Effector memory CD4-positive, alpha-beta T cell (primary cell): ENCODE data around the gene GCKR.

Experiments
- DNase-seq, 3 donors: peaks; one replicate each; pipeline ENCODE4 v3.0.0-alpha.2; 2020
- H3K27ac ChIP-seq: 2 replicates; pipeline ENCODE4 v1.7.0; 2013; ENCODE audit warnings: mild to moderate bottlenecking, low read length, moderate library complexity; ENCODE audit not compliant: insufficient read depth, poor library complexity, severe bottlenecking
- H3K27me3 ChIP-seq: replicated peaks from 2 replicates; pipeline ENCODE4 v1.7.0; 2013; ENCODE audit warnings: mild to moderate bottlenecking, low read length; ENCODE audit not compliant: insufficient read depth, control insufficient read depth, poor library complexity, severe bottlenecking
- H3K36me3 ChIP-seq: 2 replicates; pipeline ENCODE4 v1.7.0; 2013; ENCODE audit warnings: mild to moderate bottlenecking, low read length, moderate library complexity; ENCODE audit not compliant: control insufficient read depth, insufficient read depth
- H3K4me1 ChIP-seq: 2 replicates; pipeline ENCODE4 v1.7.0; 2013; ENCODE audit warnings: low read length, mild to moderate bottlenecking; ENCODE audit not compliant: control insufficient read depth, insufficient read depth, poor library complexity, severe bottlenecking
- H3K4me3 ChIP-seq: 2 replicates; pipeline ENCODE4 v1.7.0; 2013; ENCODE audit warnings: low read length, low read depth, mild to moderate bottlenecking; ENCODE audit not compliant: insufficient read depth, poor library complexity, severe bottlenecking
- H3K9me3 ChIP-seq: 2 replicates; pipeline ENCODE4 v1.7.0; 2013; ENCODE audit warnings: mild to moderate bottlenecking, low read length, moderate library complexity; ENCODE audit not compliant: control insufficient read depth

GCKR gene

GRCh38 chr2:27492557-27492956, 4.1 kb upstream of the GCKR start:
- H3K4me3 ChIP-seq = no peak overlapping the region
- H3K36me3 ChIP-seq = no peaks in the 10 kb centered on the region
- H3K27me3 ChIP-seq = peaks cover 29% of the 10 kb centered on the region
- peaks cover 21% of the 10 kb centered on the region for H3K4me1 ChIP-seq
- DNase-seq = no peak
- H3K27ac ChIP-seq = no peak overlapping the region
- no peaks in the 10 kb centered on the region for H3K9me3 ChIP-seq

- no peak for DNase-seq
- H3K4me1 ChIP-seq = peaks cover 21% of the 10 kb centered on the region
- H3K27ac ChIP-seq = no peak overlapping the region
- no peaks in the 10 kb centered on the region for H3K9me3 ChIP-seq
- no peak overlapping the region for H3K4me3 ChIP-seq
- no peaks in the 10 kb centered on the region for H3K36me3 ChIP-seq
- peaks cover 31% of the 10 kb centered on the region for H3K27me3 ChIP-seq
Observed at GRCh38 chr2:27493948-27494283, 2.7 kb upstream of the GCKR start.

DNA sequence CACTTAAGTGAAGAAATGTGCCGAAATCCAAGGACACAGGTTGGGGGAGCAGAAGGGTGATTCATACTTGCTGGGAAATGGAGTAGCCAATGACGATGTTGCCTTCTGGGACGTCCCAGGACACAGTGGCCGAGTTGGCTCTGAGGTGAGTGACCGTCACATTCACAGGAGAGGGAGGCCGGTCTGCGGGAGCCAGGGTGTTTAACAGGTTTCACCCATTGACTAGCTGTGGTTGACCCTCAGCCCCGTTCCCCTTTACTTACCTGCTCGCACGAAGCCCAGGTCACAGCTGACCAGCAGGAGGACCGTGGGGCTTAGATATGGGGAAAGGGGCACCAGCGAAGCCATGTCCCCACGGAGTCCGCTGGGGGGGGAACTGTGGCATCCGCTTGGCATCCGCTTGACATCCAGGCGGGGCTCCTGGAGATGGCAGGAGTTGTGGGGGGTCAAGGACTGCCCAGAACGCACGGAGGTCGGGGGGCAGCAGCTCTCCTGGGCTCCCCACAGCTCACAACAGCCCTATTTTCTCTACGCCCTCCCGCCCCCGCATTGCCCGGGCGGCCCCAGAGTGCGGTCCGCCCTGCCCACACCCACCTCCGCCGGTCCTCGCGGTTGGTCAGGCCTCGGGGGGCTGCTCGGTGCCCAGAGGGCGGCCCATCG, 2.2 kb upstream of the GCKR start:
- H3K27me3 ChIP-seq = peaks cover 31% of the 10 kb centered on the region
- peaks cover 16% of the 10 kb centered on the region for H3K4me1 ChIP-seq
- H3K4me3 ChIP-seq = peak overlapping the region; percentile 40
- H3K36me3 ChIP-seq = no peaks in the 10 kb centered on the region
- H3K27ac ChIP-seq = no peak overlapping the region
- DNase-seq = no peak
- H3K9me3 ChIP-seq = no peaks in the 10 kb centered on the region

GRCh38 chr2:27494944-27495554, 1.6 kb upstream of the GCKR start, which contains the start of gene FNDC4:
TSS of gene FNDC4 (minus strand) at chr2:27495200. CDS start at chr2:27494679, 521 bp downstream.
- no peak within 1 kb of the TSS for H3K27ac ChIP-seq
- H3K4me1 ChIP-seq = peaks cover 14% of the 10 kb centered on the region
- H3K9me3 ChIP-seq = no peaks in the 10 kb centered on the region
- peak in 1 of 3 donors; percentile 10 for DNase-seq
- no peaks in the 10 kb centered on the region for H3K36me3 ChIP-seq
- peaks cover 31% of the 10 kb centered on the region for H3K27me3 ChIP-seq
- peak within 1 kb of the TSS; percentile 42 for H3K4me3 ChIP-seq

- peaks cover 12% of the 10 kb centered on the region for H3K4me1 ChIP-seq
- DNase-seq = no peak
- H3K4me3 ChIP-seq = no peak overlapping the region
- no peaks in the 10 kb centered on the region for H3K36me3 ChIP-seq
- no peaks in the 10 kb centered on the region for H3K9me3 ChIP-seq
- H3K27me3 ChIP-seq = peaks cover 31% of the 10 kb centered on the region
- H3K27ac ChIP-seq = no peak overlapping the region
Observed at GRCh38 chr2:27495840-27496356, 741 bp upstream of the GCKR start.

GRCh38 chr2:27497288-27497627, 619 bp downstream of the GCKR start:
- H3K27me3 ChIP-seq = peaks cover 31% of the 10 kb centered on the region

GRCh38 chr2:27498975-27499374, 2.3 kb downstream of the GCKR start:
- H3K9me3 ChIP-seq = no peaks in the 10 kb centered on the region
- no peaks in the 10 kb centered on the region for H3K36me3 ChIP-seq
- H3K27me3 ChIP-seq = peaks cover 27% of the 10 kb centered on the region
- H3K4me3 ChIP-seq = no peak overlapping the region
- DNase-seq = no peak
- H3K27ac ChIP-seq = no peak overlapping the region
- H3K4me1 ChIP-seq = peaks cover 12% of the 10 kb centered on the region

More at GRCh38 chr2:27497288-27497627, 619 bp downstream of the GCKR start:
- Histone ChIP-seq H3K36me3 (no peaks in the 10 kb centered on the region), H3K4me3 (no peak overlapping the region), H3K9me3 (no peaks in the 10 kb centered on the region), H3K27ac (no peak overlapping the region), H3K4me1 (peaks cover 12% of the 10 kb centered on the region)
- no peak for DNase-seq

GRCh38 chr2:27501042-27501441, 4.4 kb downstream of the GCKR start:
- H3K36me3 ChIP-seq = no peaks in the 10 kb centered on the region
- DNase-seq = no peak

GRCh38 chr2:27502142-27502541, 5.5 kb downstream of the GCKR start:
- Histone ChIP-seq H3K4me3 (no peak overlapping the region), H3K27ac (no peak overlapping the region), H3K4me1 (no peaks in the 10 kb centered on the region), H3K27me3 (peaks cover 3% of the 10 kb centered on the region), H3K9me3 (no peaks in the 10 kb centered on the region), H3K36me3 (no peaks in the 10 kb centered on the region)
- no peak for DNase-seq

More at GRCh38 chr2:27501042-27501441, 4.4 kb downstream of the GCKR start:
- Histone ChIP-seq H3K4me1 (no peaks in the 10 kb centered on the region), H3K27me3 (peaks cover 8% of the 10 kb centered on the region), H3K9me3 (no peaks in the 10 kb centered on the region), H3K4me3 (no peak overlapping the region), H3K27ac (no peak overlapping the region)

- Histone ChIP-seq H3K4me1 (no peaks in the 10 kb centered on the region), H3K27ac (no peak overlapping the region), H3K27me3 (no peaks in the 10 kb centered on the region), H3K36me3 (no peaks in the 10 kb centered on the region), H3K4me3 (no peak overlapping the region), H3K9me3 (no peaks in the 10 kb centered on the region)
- no peak for DNase-seq
Observed at GRCh38 chr2:27506587-27506986, 9.9 kb downstream of the GCKR start.
